Gastrocnemius medialis (tissue), 4 donors: ENCODE measurements around the gene CNTN4. TPM values are rescaled to one million over a fixed set of nuclear protein-coding genes. Genes with fewer than 3 reads are reported as not detected.

ENCODE experiments used
- ATAC-seq, 2 donors: fragments of 150-250 bp; one replicate each; pipeline ENCODE4 v1.9.1; 2016
- DNase-seq, 2 donors: peaks; one replicate each; pipeline ENCODE4 v3.0.0-alpha.2; 2019
- H3K27ac ChIP-seq, 4 donors: fragments of 200-600 bp; sonication (generic); 1 replicate in 1 of 4; 2 replicates in 3 of 4; pipeline ENCODE4 v1.5.1; 2016 to 2018; ENCODE audit warnings: mild to moderate bottlenecking in 2 of 4, moderate library complexity in 1 of 4
- H3K27me3 ChIP-seq, 3 donors: fragments of 200-600 bp; sonication (generic) in 2 of 3; 1 replicate in 1 of 3; 2 replicates in 2 of 3; pipeline versions ENCODE4 v1.5.1 to v1.6.0; 2016 to 2019; ENCODE audit warnings: mild to moderate bottlenecking in 1 of 3, moderate library complexity in 1 of 3
- H3K36me3 ChIP-seq, 2 donors: fragments of 200-600 bp; sonication (generic) in 1 of 2; one replicate each; pipeline ENCODE4 v1.5.1; 2017 to 2018
- H3K4me1 ChIP-seq, 2 donors: fragments of 200-600 bp; sonication (generic) in 1 of 2; one replicate each; pipeline ENCODE4 v1.5.1; 2016 to 2017; ENCODE audit warnings: mild to moderate bottlenecking in 2 of 2
- H3K4me3 ChIP-seq, 4 donors: fragments of 200-600 bp; sonication (generic) in 3 of 4; 1 replicate in 1 of 4; 2 replicates in 3 of 4; pipeline ENCODE4 v1.5.1; 2016 to 2019; ENCODE audit warnings: mild to moderate bottlenecking in 2 of 4
- H3K9me3 ChIP-seq, 3 donors: fragments of 200-600 bp; sonication (generic) in 2 of 3; 1 replicate in 1 of 3; 2 replicates in 2 of 3; pipeline ENCODE4 v1.5.1; 2016 to 2019
- CTCF ChIP-seq, 5 experiments: fragments of 450-650 bp in 3 of 5; fragments of 200-600 bp in 2 of 5; sonication (generic) in 2 of 5; IDR thresholded peaks in 4 of 5; conservative IDR thresholded peaks in 1 of 5; 1 replicate in 4 of 5; 2 replicates in 1 of 5; pipeline ENCODE4 v1.5.1; 2016 to 2019; ENCODE audit warnings: antibody characterized with exemption in 5 of 5, mild to moderate bottlenecking in 3 of 5, moderate library complexity in 3 of 5
- POLR2A ChIP-seq, 2 donors: fragments of 450-650 bp; IDR thresholded peaks; one replicate each; pipeline ENCODE4 v1.6.1; 2017; ENCODE audit warnings: antibody characterized with exemption in 2 of 2, mild to moderate bottlenecking in 2 of 2, moderate library complexity in 2 of 2
- in situ Hi-C, 4 donors: fragments of 200-750 bp; cut with MboI; loops; one replicate each; pipeline versions ENCODE4 v1.15.0 to v1.8.0; 2017; ENCODE audit warnings: low sequenced_read_pairs in 4 of 4
- intact Hi-C: fragments of 100-400 bp; cut with DNase I; formaldehyde crosslinking; loops from one replicate; pipeline ENCODE4 v1.15.1; 2023; ENCODE audit warnings: low total_unique reads
- total RNA-seq, 4 donors: library from RNA; depleted of rRNA; stranded (reverse); fragments of >200 nt; gene quantifications; one replicate each; pipeline versions ENCODE4 v1.1.0 to v1.2.3, GENCODE V29; 2016

The CNTN4 gene
- 1 to 10 TPM in 3 of 4 donors, under 1 TPM in 1; 0.51 to 1.9 (median 1.4) TPM for total RNA-seq

DNA sequence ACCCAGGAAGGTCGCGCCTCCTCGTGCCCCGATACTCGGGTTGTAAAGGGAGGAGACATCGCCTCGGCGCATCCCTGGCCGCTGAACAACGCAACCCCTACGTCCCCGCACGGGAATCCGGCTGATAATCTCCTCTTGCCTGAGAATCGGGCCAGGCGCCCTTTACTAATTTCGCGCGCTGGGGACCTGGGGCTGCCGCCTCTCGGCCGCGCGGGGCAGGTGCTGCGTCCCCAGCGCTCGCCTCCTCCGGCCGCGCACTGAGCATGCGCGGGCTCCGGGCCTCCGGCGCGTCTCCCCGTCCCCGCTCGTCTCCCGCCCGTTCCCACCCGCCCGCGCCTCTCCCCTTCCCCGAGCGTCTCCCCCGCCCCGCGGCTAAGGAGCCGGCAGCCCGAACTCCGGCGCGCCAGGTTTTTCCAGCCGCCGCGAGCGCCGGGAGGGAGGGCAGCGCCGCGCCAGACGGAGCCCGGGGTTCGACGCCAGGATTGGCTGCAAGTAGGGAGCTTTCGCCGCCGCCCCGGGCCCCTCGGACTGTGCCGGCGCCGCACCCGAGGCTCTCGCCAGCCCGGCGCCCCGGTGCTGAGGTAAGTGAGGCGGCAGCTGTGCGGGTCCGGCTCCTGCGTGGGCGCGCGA is at the start of gene CNTN4:
CNTN4 (plus strand) TSS at position 469 of the 630 bp plus-strand sequence.
- no peaks in the 10 kb centered on the region for H3K9me3 ChIP-seq
- intact Hi-C loops, result no loop called here
- ATAC-seq (no peak), DNase-seq (no peak)
- peak within 1 kb of the TSS in 2 of 4 donors; percentile 41 to 48 for H3K27ac ChIP-seq
- in situ Hi-C loops, result no loop called here
- H3K36me3 ChIP-seq, result no peaks in the 10 kb centered on the region
- TF ChIP-seq CTCF (IDR thresholded peaks at IDR 0.05 in 4 of 5, conservative IDR thresholded peaks at IDR 0.05 in 1 of 5) (no peak), POLR2A (IDR thresholded peaks at IDR 0.05) (no peak)
- H3K27me3 ChIP-seq, result peaks cover 22 to 40% (median 28%) of the 10 kb centered on the region in 3 donors
- H3K4me3 ChIP-seq, result peak within 1 kb of the TSS; percentile 39 to 47 (median 42)
- H3K4me1 ChIP-seq, result no peaks in the 10 kb centered on the region

DNA sequence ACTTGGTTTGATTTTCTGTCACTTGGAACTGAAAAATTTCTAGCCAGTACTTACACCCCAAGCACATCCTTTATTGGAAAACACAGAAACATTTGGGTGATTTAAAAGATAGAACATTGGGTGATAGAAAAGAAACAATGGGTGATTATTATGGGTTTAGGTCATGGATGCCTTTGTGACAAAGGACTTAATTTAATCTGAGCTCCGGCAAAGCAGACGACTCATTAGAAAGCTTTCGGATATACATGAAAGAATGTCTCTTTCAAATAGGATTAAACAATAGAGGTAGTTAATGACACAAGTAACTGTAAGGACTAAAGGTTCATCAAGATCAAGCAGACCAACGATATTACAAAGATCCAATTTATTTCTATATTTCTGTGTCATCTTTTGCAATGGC is 37.3 kb upstream of the CNTN4 start:
- Histone ChIP-seq H3K9me3 (no peaks in the 10 kb centered on the region), H3K4me3 (no peak overlapping the region), H3K27me3 (no peaks in the 10 kb centered on the region), H3K27ac (no peak overlapping the region), H3K36me3 (no peaks in the 10 kb centered on the region), H3K4me1 (no peaks in the 10 kb centered on the region)
- intact Hi-C loops, result no loop called here
- in situ Hi-C loops, result no loop called here
- no peak for DNase-seq
- no peak for ATAC-seq
- no peak for TF ChIP-seq CTCF (IDR thresholded peaks at IDR 0.05 in 4 of 5, conservative IDR thresholded peaks at IDR 0.05 in 1 of 5)
- TF ChIP-seq POLR2A (IDR thresholded peaks at IDR 0.05), result no peak

DNA sequence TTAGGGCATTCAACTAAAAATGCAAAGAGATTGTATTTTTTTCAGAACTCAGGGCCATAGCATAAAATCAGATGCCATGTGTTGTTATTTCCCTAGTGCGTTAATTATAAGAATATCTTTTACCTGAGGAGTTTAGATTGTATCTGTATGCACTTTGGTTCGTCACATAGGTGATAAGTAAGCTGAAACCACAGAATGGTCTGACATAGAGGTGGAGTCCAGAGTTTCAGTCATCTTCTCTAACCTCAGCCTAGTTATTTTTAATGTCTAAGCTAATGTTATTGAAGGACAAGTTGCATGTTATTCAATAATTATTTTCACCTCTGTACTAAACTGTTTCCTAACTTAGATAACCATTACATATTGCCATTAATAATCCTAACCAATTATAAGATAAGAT is 27.1 kb upstream of the CNTN4 start:
- ATAC-seq (no peak), DNase-seq (no peak)
- H3K27me3 ChIP-seq, result no peaks in the 10 kb centered on the region
- no peak overlapping the region for H3K27ac ChIP-seq
- intact Hi-C loops (no loop called here), in situ Hi-C loops (no loop called here)
- no peak for TF ChIP-seq POLR2A (IDR thresholded peaks at IDR 0.05)
- no peak for TF ChIP-seq CTCF (IDR thresholded peaks at IDR 0.05 in 4 of 5, conservative IDR thresholded peaks at IDR 0.05 in 1 of 5)
- no peak overlapping the region for H3K4me3 ChIP-seq
- no peaks in the 10 kb centered on the region for H3K4me1 ChIP-seq
- H3K36me3 ChIP-seq, result no peaks in the 10 kb centered on the region
- no peaks in the 10 kb centered on the region for H3K9me3 ChIP-seq

- DNase-seq (no peak), ATAC-seq (no peak)
- TF ChIP-seq CTCF (IDR thresholded peaks at IDR 0.05 in 4 of 5, conservative IDR thresholded peaks at IDR 0.05 in 1 of 5), result no peak
- TF ChIP-seq POLR2A (IDR thresholded peaks at IDR 0.05), result no peak
- Histone ChIP-seq H3K4me3 (no peak overlapping the region), H3K4me1 (no peaks in the 10 kb centered on the region), H3K27ac (no peak overlapping the region), H3K9me3 (no peaks in the 10 kb centered on the region), H3K36me3 (no peaks in the 10 kb centered on the region), H3K27me3 (no peaks in the 10 kb centered on the region)
- intact Hi-C loops (no loop called here), in situ Hi-C loops (no loop called here)
Measured at GRCh38 chr3:2078821-2079220, 19.8 kb upstream of the CNTN4 start.
